Astrocyte of the cerebellum (primary cell): ENCODE data around the gene ACAT2.
"Not testable (repeated sequence)": the region's sequence is repeated elsewhere in the genome, so short reads cannot be mapped to it uniquely, and the experiment has no call there.

Experiments
- DNase-seq: peaks from one replicate; pipeline ENCODE4 v3.0.0-alpha.2; 2011; ENCODE audit warnings: low read depth
- H3K4me3 ChIP-seq: 2 replicates; pipeline ENCODE4 v1.5.1; 2011; ENCODE audit warnings: mild to moderate bottlenecking, low read depth, low read length, moderate library complexity
- CTCF ChIP-seq: IDR thresholded peaks from 2 replicates; pipeline ENCODE4 v1.5.1; 2012; ENCODE audit warnings: low read length, low read depth, moderate library complexity, mild to moderate bottlenecking; ENCODE audit errors: missing control alignments
- in situ Hi-C: cut with HindIII; loops from 2 replicates; pipeline ENCODE4 v1.10.0; 2017; ENCODE audit warnings: low sequenced_read_pairs

The ACAT2 gene

GRCh38 chr6:159724778-159725177, 37.1 kb upstream of the ACAT2 start:
- in situ Hi-C loops, result no loop called here
- TF ChIP-seq CTCF, result no peak

GRCh38 chr6:159725208-159725607, 36.6 kb upstream of the ACAT2 start:
- in situ Hi-C loops, H3K4me3 ChIP-seq, DNase-seq: not testable (repeated sequence)

More at GRCh38 chr6:159724778-159725177, 37.1 kb upstream of the ACAT2 start:
- H3K4me3 ChIP-seq, result no peak overlapping the region
- no peak for DNase-seq

GRCh38 chr6:159726255-159726917, 35.5 kb upstream of the ACAT2 start:
- no peak for TF ChIP-seq CTCF
- H3K4me3 ChIP-seq, result peak overlapping the region; percentile 79
- DNase-seq, result no peak
- in situ Hi-C loops, result no loop called here

GRCh38 chr6:159726918-159727716, 34.7 kb upstream of the ACAT2 start, which contains the start of gene WTAP:
WTAP (plus strand) TSS chr6:159727506; CDS start chr6:159736266, 8,760 bp downstream.
- in situ Hi-C loops, result no loop called here
- TF ChIP-seq CTCF, result no peak
- peak within 1 kb of the TSS; percentile 79 for H3K4me3 ChIP-seq
- peak; percentile 86 for DNase-seq

- H3K4me3 ChIP-seq, result peak overlapping the region; percentile 79
- DNase-seq, result no peak
- no peak for TF ChIP-seq CTCF
- in situ Hi-C loops, result no loop called here
Observed at GRCh38 chr6:159727717-159728445, 34.0 kb upstream of the ACAT2 start.

- TF ChIP-seq CTCF, result no peak
- in situ Hi-C loops, result no loop called here
- no peak for DNase-seq
- peak overlapping the region; percentile 79 for H3K4me3 ChIP-seq
Observed at GRCh38 chr6:159728531-159728964, 33.3 kb upstream of the ACAT2 start.
